CD14-positive monocyte (primary cell): Measurements from ENCODE around the gene COG2. TPM values are rescaled to one million over a fixed set of nuclear protein-coding genes. Genes with fewer than 3 reads are reported as not detected.
A peak's percentile ranks its signal among the peaks of the same experiment; 100 is the strongest.
"Not testable (repeated sequence)": the region's sequence is repeated elsewhere in the genome, so short reads cannot be mapped to it uniquely, and the experiment has no call there.

ENCODE experiments used
- DNase-seq, 3 donors: peaks; one replicate each; pipeline ENCODE4 v3.0.0-alpha.2; 2011 to 2022
- H2AFZ ChIP-seq: 2 replicates; pipeline ENCODE4 v1.6.0; 2012; ENCODE audit warnings: mild to moderate bottlenecking, low read depth, low read length, inconsistent platforms; ENCODE audit not compliant: insufficient read depth, poor library complexity, severe bottlenecking
- H3K27ac ChIP-seq, 2 donors: 1 replicate in 1 of 2; 2 replicates in 1 of 2; pipeline ENCODE4 v1.5.1; 2012 to 2013; ENCODE audit warnings: low read length in 2 of 2, control low read depth in 1 of 2, inconsistent platforms in 1 of 2, low read depth in 1 of 2, mild to moderate bottlenecking in 1 of 2
- H3K27me3 ChIP-seq, 2 donors: one replicate each; pipeline versions ENCODE4 v1.6.0 to v1.6.1; 2011 to 2013; ENCODE audit warnings: low read length in 2 of 2; ENCODE audit not compliant: control insufficient read depth in 2 of 2, insufficient read depth in 2 of 2
- H3K36me3 ChIP-seq, 2 donors: replicated peaks in 1 of 2; 1 replicate in 1 of 2; 2 replicates in 1 of 2; pipeline versions ENCODE4 v1.5.1 to v1.6.1; 2012 to 2013; ENCODE audit warnings: low read length in 2 of 2, control low read depth in 1 of 2, inconsistent platforms in 1 of 2, mild to moderate bottlenecking in 1 of 2; ENCODE audit not compliant: insufficient read depth in 2 of 2, control insufficient read depth in 1 of 2
- H3K4me1 ChIP-seq, 2 donors: 1 replicate in 1 of 2; 2 replicates in 1 of 2; pipeline versions ENCODE4 v1.5.1 to v1.6.1; 2012 to 2013; ENCODE audit warnings: low read length in 2 of 2, control low read depth in 1 of 2, inconsistent platforms in 1 of 2, mild to moderate bottlenecking in 1 of 2, moderate library complexity in 1 of 2; ENCODE audit not compliant: insufficient read depth in 2 of 2, control insufficient read depth in 1 of 2
- H3K4me2 ChIP-seq: replicated peaks from 2 replicates; pipeline ENCODE3; 2012; ENCODE audit warnings: low read length, moderate library complexity, mild to moderate bottlenecking; ENCODE audit not compliant: poor library complexity, severe bottlenecking; ENCODE audit errors: extremely low read depth
- H3K4me3 ChIP-seq, 3 experiments: fragments of 200-600 bp in 1 of 3; sonication (generic) in 1 of 3; replicated peaks in 1 of 3; 1 replicate in 2 of 3; 2 replicates in 1 of 3; pipeline ENCODE4 v1.5.1; 2011 to 2013; ENCODE audit warnings: low read length in 3 of 3, mild to moderate bottlenecking in 3 of 3, control low read depth in 2 of 3, low read depth in 2 of 3, inconsistent platforms in 1 of 3, moderate library complexity in 1 of 3
- H3K79me2 ChIP-seq: 2 replicates; pipeline ENCODE4 v1.6.0; 2012; ENCODE audit warnings: mild to moderate bottlenecking, control low read depth, inconsistent platforms, low read length, moderate library complexity; ENCODE audit not compliant: insufficient read depth
- H3K9ac ChIP-seq: 2 replicates; pipeline ENCODE4 v1.6.0; 2017; ENCODE audit warnings: low read length, mild to moderate bottlenecking; ENCODE audit not compliant: insufficient read depth, poor library complexity, severe bottlenecking
- H3K9me3 ChIP-seq, 2 donors: replicated peaks in 1 of 2; 1 replicate in 1 of 2; 2 replicates in 1 of 2; pipeline versions ENCODE4 v1.5.1 to v1.6.1; 2012 to 2013; ENCODE audit warnings: low read length in 2 of 2, control low read depth in 1 of 2; ENCODE audit not compliant: control insufficient read depth in 1 of 2, insufficient read depth in 1 of 2
- H4K20me1 ChIP-seq: 2 replicates; pipeline ENCODE4 v1.6.0; 2012; ENCODE audit warnings: mild to moderate bottlenecking, low read length, control low read depth, moderate library complexity; ENCODE audit not compliant: insufficient read depth
- H3K27ac Mint-ChIP-seq, 7 donors: one replicate each; pipeline ENCODE4 v1.8.0; 2020; ENCODE audit warnings: mild to moderate bottlenecking in 7 of 7, mixed read lengths in 7 of 7, moderate library complexity in 6 of 7, inconsistent platforms in 2 of 7
- H3K27me3 Mint-ChIP-seq, 3 donors: one replicate each; pipeline ENCODE4 v1.8.0; 2021 to 2022; ENCODE audit warnings: low read depth in 3 of 3, mild to moderate bottlenecking in 3 of 3, mixed read lengths in 3 of 3, moderate library complexity in 3 of 3, inconsistent platforms in 1 of 3
- H3K36me3 Mint-ChIP-seq, 2 donors: one replicate each; pipeline ENCODE4 v1.8.0; 2020; ENCODE audit warnings: mixed read lengths in 2 of 2, inconsistent platforms in 1 of 2, mild to moderate bottlenecking in 1 of 2
- H3K4me1 Mint-ChIP-seq: one replicate; pipeline ENCODE4 v1.8.0; 2020; ENCODE audit warnings: mild to moderate bottlenecking, mixed read lengths
- H3K4me3 Mint-ChIP-seq, 2 donors: one replicate each; pipeline ENCODE4 v1.8.0; 2020; ENCODE audit warnings: mild to moderate bottlenecking in 2 of 2, mixed read lengths in 2 of 2, moderate library complexity in 1 of 2
- H3K9me3 Mint-ChIP-seq, 7 donors: one replicate each; pipeline ENCODE4 v1.8.0; 2020 to 2022; ENCODE audit warnings: mixed read lengths in 7 of 7, mild to moderate bottlenecking in 6 of 7, moderate library complexity in 6 of 7, inconsistent platforms in 2 of 7
- WGBS: methylation state at CpG from one replicate; pipeline ENCODE4 v1.1.5; 2013; ENCODE audit warnings: missing lambda C conversion rate; ENCODE audit not compliant: insufficient coverage; 5-methylcytosine and 5-hydroxymethylcytosine counted together
- intact Hi-C, 2 donors: fragments of 100-400 bp; cut with micrococcal nuclease; formaldehyde crosslinking; loops; one replicate each; pipeline versions ENCODE4 v1.15.0 to v1.15.1; 2023
- polyA plus RNA-seq, 3 donors: library from polyadenylated mRNA; depleted of rRNA in 1 of 3; unstranded in 2 of 3; stranded (reverse) in 1 of 3; fragments of 300-500 nt in 2 of 3; fragments of >200 nt in 1 of 3; fragmentation: Illumina TruSeq in 2 of 3; gene quantifications; 1 replicate in 2 of 3; 2 replicates in 1 of 3; pipeline ENCODE4 v1.2.3, GENCODE V29; 2012 to 2021
- TF ChIP-seq, protein P1 (sequence below): fragments of 200-600 bp; IDR thresholded peaks from one replicate; pipeline ENCODE4 v1.8.0; 2022; ENCODE audit warnings: antibody characterized with exemption, mild to moderate bottlenecking

Gene COG2
- polyA plus RNA-seq, 3 donors, result 16.7 to 30.4 (median 24.7) TPM

DNA sequence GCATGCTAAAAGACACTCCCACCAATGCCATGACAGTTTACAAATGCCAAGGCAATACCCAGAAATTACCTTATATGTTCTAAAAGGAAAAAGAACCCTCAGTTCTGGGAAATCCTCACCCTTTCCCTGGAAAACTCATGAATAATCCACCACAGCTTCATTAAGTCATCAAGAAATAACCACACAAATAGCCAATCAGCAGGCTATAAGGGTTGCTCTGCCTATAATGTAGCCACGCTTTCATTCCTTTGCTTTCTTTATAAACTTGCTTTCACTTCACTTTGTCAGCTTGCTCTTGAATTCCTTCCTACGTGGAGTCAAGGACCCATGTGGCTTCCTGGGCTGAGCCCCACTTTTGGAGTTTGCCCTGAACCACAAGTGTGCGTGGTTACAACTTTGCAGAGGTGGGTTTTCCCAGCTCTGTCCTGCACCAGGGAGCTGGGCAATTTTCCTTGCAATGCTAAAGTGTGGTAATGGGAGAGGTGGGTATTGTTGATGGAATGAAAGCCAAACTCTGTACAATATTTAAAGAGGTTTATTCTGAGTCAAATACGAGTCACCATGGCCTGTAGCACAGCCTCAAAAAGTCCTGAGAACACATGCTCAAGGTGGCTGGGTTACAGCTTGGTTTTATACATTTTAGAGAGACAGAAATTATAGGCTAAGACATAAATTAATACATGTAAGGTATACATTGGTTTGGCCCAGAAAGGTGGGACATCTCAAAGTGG lies 42.2 kb upstream of the COG2 start:
- peaks cover 0 to 4% of the 10 kb centered on the region in 2 donors for H3K4me1 ChIP-seq
- H3K9ac ChIP-seq, result no peak overlapping the region
- Mint-ChIP-seq H3K9me3 (peaks cover 0 to 12% (median 10%) of the 10 kb centered on the region in 7 donors), H3K27me3 (peaks cover 6 to 9% (median 8%) of the 10 kb centered on the region in 3 donors), H3K27ac (no peak overlapping the region), H3K4me1 (peaks cover 7% of the 10 kb centered on the region), H3K36me3 (peaks cover 0 to 6% of the 10 kb centered on the region in 2 donors), H3K4me3 (no peak overlapping the region)
- H3K27ac ChIP-seq, result no peak overlapping the region
- H3K27me3 ChIP-seq, result peaks cover 3 to 7% of the 10 kb centered on the region in 2 donors
- no peaks in the 10 kb centered on the region for H4K20me1 ChIP-seq
- peaks cover 0 to 6% of the 10 kb centered on the region in 2 donors for H3K9me3 ChIP-seq
- TF ChIP-seq, protein P1, sequence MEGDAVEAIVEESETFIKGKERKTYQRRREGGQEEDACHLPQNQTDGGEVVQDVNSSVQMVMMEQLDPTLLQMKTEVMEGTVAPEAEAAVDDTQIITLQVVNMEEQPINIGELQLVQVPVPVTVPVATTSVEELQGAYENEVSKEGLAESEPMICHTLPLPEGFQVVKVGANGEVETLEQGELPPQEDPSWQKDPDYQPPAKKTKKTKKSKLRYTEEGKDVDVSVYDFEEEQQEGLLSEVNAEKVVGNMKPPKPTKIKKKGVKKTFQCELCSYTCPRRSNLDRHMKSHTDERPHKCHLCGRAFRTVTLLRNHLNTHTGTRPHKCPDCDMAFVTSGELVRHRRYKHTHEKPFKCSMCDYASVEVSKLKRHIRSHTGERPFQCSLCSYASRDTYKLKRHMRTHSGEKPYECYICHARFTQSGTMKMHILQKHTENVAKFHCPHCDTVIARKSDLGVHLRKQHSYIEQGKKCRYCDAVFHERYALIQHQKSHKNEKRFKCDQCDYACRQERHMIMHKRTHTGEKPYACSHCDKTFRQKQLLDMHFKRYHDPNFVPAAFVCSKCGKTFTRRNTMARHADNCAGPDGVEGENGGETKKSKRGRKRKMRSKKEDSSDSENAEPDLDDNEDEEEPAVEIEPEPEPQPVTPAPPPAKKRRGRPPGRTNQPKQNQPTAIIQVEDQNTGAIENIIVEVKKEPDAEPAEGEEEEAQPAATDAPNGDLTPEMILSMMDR, result no peak
- intact Hi-C loops, result no loop called here
- H3K36me3 ChIP-seq, result no peaks in the 10 kb centered on the region
- H3K4me2 ChIP-seq, result no peak overlapping the region
- no peak overlapping the region for H2AFZ ChIP-seq
- WGBS, result 77% methylated on average over 3 of the region's 4 CpGs
- DNase-seq, result no peak
- H3K79me2 ChIP-seq, result no peaks in the 10 kb centered on the region
- no peak overlapping the region for H3K4me3 ChIP-seq

DNA sequence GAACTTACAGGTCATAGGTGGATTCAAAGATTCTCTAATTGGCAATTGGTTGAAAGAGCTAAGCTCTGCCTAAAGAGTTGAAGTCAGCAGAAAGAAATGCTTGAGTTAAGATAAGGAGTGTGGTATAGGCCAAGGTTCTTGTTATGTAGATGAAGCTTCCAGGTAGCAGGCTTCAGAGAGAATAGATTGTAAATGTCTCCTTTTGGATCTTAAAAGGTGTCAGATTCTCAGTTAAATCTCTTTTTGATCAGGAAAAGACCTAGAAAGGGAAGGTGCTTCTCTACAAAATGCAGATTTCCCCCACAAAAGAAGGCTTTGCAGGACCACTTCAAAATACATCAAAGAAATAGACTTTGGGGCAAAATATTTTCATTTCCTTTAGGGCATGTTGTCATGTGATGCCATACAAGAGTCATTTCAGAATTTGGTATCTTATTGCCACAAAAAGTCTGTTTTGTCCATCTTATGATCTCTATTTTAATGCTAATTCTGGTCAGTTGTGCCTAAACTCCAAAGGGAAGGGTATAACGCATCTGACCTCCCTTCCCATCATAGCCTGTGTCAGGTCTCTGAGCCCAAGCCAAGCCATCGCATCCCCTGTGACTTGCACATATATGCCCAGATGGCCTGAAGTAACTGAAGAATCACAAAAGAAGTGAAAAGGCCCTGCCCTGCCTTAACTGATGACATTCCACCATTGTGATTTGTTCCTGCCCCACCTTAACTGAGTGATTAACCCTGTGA lies 41.5 kb upstream of the COG2 start:
- H3K4me2 ChIP-seq, H3K9ac ChIP-seq, H3K4me3 Mint-ChIP-seq, H3K4me1 Mint-ChIP-seq, H3K36me3 ChIP-seq, H3K4me3 ChIP-seq, H4K20me1 ChIP-seq, H3K27ac ChIP-seq, H3K4me1 ChIP-seq, H3K27me3 ChIP-seq, H3K9me3 ChIP-seq, DNase-seq, H3K36me3 Mint-ChIP-seq, H3K27me3 Mint-ChIP-seq, intact Hi-C loops, H2AFZ ChIP-seq, H3K79me2 ChIP-seq: not testable (repeated sequence)
- H3K9me3 Mint-ChIP-seq, result peaks cover 0 to 12% (median 10%) of the 10 kb centered on the region in 7 donors
- no CpG with 5 or more reads among the region's 2 CpGs for WGBS
- H3K27ac Mint-ChIP-seq, result peak overlapping the region in 1 of 7 donors; percentile 31
